ENCODE data around the gene SH3RF3. TPM values are rescaled to one million over a fixed set of nuclear protein-coding genes. Genes with fewer than 3 reads are reported as not detected.

Gene SH3RF3
- total and polyA plus RNA-seq, 2 of the 13 experiments (the other 11 are each of a cell fraction or from before 2014, with no cell fraction given), result 0.04 TPM; not detected in 1

- no peak for TF ChIP-seq ZNF276 (CRISPR knock-in tag; IDR thresholded peaks at IDR 0.05; ENCODE audit: low read depth)
Measured at GRCh38 chr2:109503191-109503590, 374.2 kb downstream of the SH3RF3 start (continued).

GRCh38 chr2:109507217-109507616, 378.2 kb downstream of the SH3RF3 start:
- in situ Hi-C loops (cut with HindIII; ENCODE audit: extremely low pct_ligation_motif_present, low pct_unique_long_range_greater_than_20kb), result no loop called here
- Histone ChIP-seq H3K9me3 (ENCODE audit: low read length) (no peaks in the 10 kb centered on the region), H3K9ac (ENCODE audit: insufficient read depth, low read depth, low read length) (no peak overlapping the region), H3K4me3 (replicated peaks in 1 of 3; ENCODE audit: insufficient read depth in 1 of 3, low read depth in 2 of 3, low read length in 3 of 3) (no peak overlapping the region), H3K27me3 (ENCODE audit: control insufficient read depth in 1 of 2, insufficient read depth in 2 of 2, low read length in 2 of 2) (peaks cover 3 to 20% of the 10 kb centered on the region in 2 experiments; a peak in 2 of 5 replicates), H3K79me2 (ENCODE audit: insufficient read depth, low read length) (no peaks in the 10 kb centered on the region), H3K27ac (ENCODE audit: extremely low read length, insufficient read depth, low read length) (no peak overlapping the region), H3K4me2 (ENCODE audit: low read depth, low read length) (no peak overlapping the region), H2AFZ (ENCODE audit: low read length) (no peak overlapping the region), H3K36me3 (replicated peaks in 1 of 2; ENCODE audit: control insufficient read depth in 1 of 2, insufficient read depth in 2 of 2, low read length in 2 of 2) (no peaks in the 10 kb centered on the region), H3K4me1 (ENCODE audit: insufficient read depth, low read length) (no peaks in the 10 kb centered on the region), H4K20me1 (ENCODE audit: insufficient read depth, low read length) (no peaks in the 10 kb centered on the region; the same call in 1 of the 2 replicates)
- 31% methylated on average over 4 of the region's 7 CpGs for WGBS (ENCODE audit: low lambda C conversion rate)
- ATAC-seq, result no peak
- intact Hi-C loops (cut with micrococcal nuclease; ENCODE audit: unreplicated experiment), result no loop called here
- BruUV-seq (replicated peaks), result no TSS peak
- ChIA-PET CTCF (ENCODE audit: low intra/inter-chr PET ratio, low total read pairs) (no interaction called here), POLR2A (no interaction called here)
- DNase-seq (ENCODE audit: low spot score), result no peak
- no peak for FAIRE-seq
- TF ChIP-seq RXRA (CRISPR knock-in tag; IDR thresholded peaks at IDR 0.05) (no peak), ATF4 (CRISPR knock-in tag; IDR thresholded peaks at IDR 0.05) (no peak), ZNF75D (CRISPR knock-in tag; IDR thresholded peaks at IDR 0.05; ENCODE audit: borderline replicate concordance) (no peak), SP1 (IDR thresholded peaks at IDR 0.05) (no peak), SP1 (CRISPR knock-in tag; IDR thresholded peaks at IDR 0.05) (no peak), NFE2L1 (CRISPR knock-in tag; IDR thresholded peaks at IDR 0.05; ENCODE audit: borderline replicate concordance) (no peak), ZBTB7A (CRISPR knock-in tag; IDR thresholded peaks at IDR 0.05) (no peak), ZNF557 (CRISPR knock-in tag; IDR thresholded peaks at IDR 0.05) (no peak), THYN1 (CRISPR knock-in tag; IDR thresholded peaks at IDR 0.05; ENCODE audit: borderline replicate concordance, low read depth) (no peak), PLRG1 (conservative IDR thresholded peaks at IDR 0.05) (no peak), REXO4 (CRISPR knock-in tag; IDR thresholded peaks at IDR 0.05; ENCODE audit: borderline replicate concordance) (no peak), NBN (conservative IDR thresholded peaks at IDR 0.05) (no peak), BORCS8-MEF2B (CRISPR knock-in tag; IDR thresholded peaks at IDR 0.05) (no peak), ZBTB37 (CRISPR knock-in tag; IDR thresholded peaks at IDR 0.05) (no peak), ZNF609 (CRISPR knock-in tag; IDR thresholded peaks at IDR 0.05; ENCODE audit: borderline replicate concordance) (no peak)
